DND-41 (cell line): ENCODE measurements around the gene FAM227A.

Experiments
- CTCF ChIP-seq: IDR thresholded peaks from 2 replicates; pipeline ENCODE4 v1.5.1; 2012; ENCODE audit warnings: borderline replicate concordance, low read length, moderate library complexity, mild to moderate bottlenecking; ENCODE audit not compliant: poor library complexity, severe bottlenecking; ENCODE audit errors: extremely low read depth
- EZH2 ChIP-seq: IDR thresholded peaks from 3 replicates; pipeline ENCODE4 v1.6.1; 2012; ENCODE audit warnings: borderline replicate concordance, low read depth, mild to moderate bottlenecking, moderate library complexity, low read length, inconsistent platforms; ENCODE audit not compliant: severe bottlenecking

DNA sequence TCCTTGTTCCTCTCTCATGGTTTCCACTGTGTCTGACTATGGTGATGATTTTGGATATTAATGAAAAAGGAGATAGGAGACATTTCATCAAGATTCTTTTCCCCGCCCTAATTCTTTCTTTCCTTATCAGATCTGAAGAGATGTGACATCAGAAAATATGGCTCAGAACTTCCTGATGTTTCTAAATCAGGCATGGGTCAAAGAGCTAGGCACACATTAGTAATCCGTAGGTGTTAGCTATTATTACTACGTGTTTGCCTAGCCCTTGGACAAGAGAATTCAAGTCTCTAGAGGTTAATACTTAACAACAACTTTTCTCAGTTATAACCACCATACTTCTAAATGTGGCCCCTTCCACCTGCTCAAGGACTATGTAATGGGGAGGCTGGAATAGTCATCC is 38.7 kb upstream of the FAM227A start:
- TF ChIP-seq CTCF = no peak
- TF ChIP-seq EZH2 = no peak
